ENCODE data around the gene NCOA3.

NCOA3 gene

DNA sequence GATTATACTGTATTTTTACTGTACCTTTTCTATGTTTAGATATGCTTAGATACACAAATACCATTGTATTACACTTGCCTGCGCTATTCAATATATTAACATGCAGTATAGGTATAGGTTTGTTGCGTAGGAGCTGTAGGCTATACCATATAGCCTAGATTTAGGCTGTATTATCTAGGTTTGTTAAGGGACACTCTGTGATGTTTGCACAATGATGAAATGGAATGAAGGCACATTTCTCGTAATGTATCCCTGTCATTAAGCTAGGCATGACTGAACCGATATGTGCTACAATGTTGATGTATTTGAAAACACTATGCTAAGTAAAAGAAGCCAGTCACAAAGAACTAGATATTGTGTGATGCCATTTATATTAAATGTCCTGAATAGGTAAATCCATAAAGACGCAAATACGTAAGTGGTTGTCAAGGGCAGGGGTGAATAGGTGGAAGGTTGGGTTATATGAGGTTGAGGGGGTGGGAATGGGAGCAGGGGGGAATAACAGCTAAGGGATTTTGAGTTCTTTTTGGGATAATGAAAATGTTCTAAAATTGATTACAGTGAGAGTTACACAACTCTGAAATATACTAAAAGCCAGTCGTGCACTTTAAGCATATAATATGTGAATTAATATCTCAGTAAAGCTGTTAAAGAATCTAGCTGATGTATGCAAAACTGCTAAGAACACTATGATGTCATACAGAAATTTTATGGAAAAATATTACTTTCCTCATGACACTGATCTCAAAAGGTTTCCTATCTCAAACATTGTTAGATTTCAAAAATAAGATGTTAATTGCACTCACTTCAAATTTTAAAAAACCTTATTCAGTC is 97.4 kb downstream of the NCOA3 start:
- no peak for DNase-seq (ENCODE audit: low spot score)

DNA sequence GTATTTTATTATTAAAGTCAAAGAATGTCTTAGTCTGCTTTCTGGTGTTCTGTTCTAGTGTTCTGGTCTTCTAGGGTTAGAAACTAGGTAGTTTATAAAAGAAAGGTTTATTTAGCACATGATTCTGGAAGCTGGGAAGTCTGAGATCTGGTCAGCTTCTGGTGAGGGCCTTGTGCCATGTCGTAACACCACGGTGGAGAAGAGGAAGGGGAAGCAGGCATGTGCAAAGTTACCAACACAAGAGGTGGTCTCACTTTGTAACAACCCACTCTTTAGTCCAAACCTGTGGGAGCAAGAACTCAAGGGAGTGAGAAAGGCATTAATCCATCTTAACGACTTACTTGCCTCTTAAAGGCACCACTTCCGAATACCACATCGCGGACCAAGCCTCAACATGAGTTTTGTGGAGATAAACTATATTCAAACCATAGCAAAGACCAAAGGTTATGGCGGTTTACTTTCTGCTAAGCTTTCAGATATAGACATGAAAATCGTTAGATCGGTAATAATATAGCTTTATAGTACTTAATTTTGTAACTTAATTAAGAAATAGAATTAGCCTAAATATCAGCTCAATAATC is 99.4 kb downstream of the NCOA3 start:
- DNase-seq (ENCODE audit: low spot score), result no peak

GRCh38 chr20:47603260-47603659 is 101.6 kb downstream of the NCOA3 start:
- DNase-seq (ENCODE audit: low spot score), result no peak

- DNase-seq (ENCODE audit: low spot score), result no peak
These were observed 104.2 kb downstream of the NCOA3 start for GRCh38 chr20:47605673-47606413.

GRCh38 chr20:47606414-47606982 is 104.8 kb downstream of the NCOA3 start:
- DNase-seq (ENCODE audit: low spot score), result no peak

DNA sequence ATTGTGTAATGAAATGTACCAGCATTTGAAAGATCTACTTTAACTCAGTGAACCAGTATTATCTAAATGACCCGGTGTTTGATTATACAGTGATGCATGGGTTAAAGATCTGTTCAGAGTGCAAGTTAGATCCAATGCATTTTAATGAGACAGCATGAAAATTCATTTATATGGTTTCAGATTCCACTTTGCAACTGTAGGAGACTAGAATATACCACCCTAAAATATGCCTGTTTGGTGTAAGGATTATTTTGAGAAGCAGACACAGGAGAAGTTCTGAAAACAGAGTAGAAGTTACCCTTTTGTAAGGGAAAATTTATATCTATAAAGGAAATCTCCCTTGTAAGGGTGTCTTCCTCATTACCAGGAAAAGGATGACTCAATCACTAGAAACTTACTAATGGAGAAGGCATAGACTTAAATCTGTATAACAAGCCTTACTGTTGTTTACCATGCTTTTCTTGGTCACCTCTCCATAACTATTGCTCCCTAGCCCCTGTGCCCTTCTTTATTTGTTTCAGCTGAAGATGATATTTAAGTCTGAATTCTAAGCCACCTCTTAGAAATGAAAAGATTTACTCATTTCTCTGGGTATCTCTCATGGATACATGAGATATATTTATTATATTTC is 105.4 kb downstream of the NCOA3 start:
- no peak for DNase-seq (ENCODE audit: low spot score)

DNA sequence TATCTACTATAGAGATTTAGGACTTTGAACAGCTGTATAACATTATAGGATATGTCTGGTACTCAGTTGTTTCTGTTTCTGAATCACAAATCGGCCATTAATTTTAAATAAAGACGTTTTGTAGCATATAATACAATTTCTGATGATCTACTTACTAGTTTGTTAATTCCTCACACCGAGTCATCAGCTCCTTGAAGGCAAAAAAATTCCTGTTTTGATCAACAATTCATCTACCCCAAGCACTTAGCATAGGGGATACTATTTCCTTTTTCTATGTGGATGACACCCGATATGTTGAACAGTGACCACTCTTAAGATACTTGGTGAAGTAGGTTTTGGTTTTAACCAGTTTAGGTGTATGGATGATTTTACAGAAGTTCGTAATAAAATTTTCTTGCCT is 107.3 kb downstream of the NCOA3 start:
- no peak for DNase-seq (ENCODE audit: low spot score)

- no peak for DNase-seq (ENCODE audit: low spot score)
These were observed 108.7 kb downstream of the NCOA3 start for GRCh38 chr20:47610247-47610944.

DNA sequence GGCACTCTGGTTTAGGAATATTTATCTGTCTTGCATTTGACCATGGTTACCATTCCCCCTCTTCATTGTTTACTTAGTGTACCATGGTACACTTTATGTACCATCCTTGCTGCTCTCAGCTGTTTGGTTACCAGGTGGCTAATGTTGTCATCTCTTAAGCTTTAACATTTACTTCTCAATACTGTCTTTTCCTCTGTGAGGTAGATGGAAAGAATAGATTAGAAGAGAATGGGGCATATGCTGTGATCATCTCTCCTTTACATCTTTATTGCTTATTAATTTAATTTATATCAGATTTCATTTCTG is 109.2 kb downstream of the NCOA3 start:
- no peak for DNase-seq (ENCODE audit: low spot score)

DNA sequence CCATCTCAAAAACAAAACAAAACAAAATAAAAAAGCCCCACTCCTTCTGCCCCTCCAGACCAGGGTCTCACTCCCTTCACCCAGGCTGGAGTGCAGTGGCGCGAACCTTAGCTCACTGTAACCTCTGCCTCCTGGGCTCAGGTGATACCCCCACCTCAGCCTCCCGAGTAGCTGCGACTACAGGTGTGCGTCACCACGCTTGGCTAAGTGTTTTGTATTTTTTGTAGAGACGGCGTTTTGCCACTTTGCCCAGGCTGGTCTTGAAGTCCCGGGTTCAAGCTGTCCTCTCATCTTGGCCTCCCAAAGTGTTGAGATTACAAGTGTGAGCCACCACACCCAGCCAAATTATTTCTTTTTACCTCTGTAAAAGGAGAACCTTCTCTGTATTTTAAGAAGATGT is 110.1 kb downstream of the NCOA3 start:
- DNase-seq (ENCODE audit: low spot score), result no peak

DNA sequence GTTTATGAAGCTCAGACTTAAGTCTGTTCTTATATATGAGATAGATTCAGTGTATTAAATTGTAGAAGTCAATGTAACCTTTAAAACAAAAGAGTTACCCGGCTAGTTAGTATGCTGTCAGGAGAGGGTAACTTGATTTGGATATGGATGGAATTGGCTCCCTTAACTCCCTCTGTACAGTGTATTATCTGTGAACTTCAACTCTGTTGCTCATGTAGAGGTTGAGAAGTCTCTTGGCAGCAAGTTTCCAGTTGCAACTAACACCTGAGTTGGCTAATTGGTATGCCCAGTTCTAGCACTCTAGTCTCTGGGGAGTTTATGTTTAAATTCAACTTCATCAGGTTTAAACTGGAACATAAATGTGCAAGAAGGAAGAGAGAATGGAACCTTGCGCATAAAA is 111.0 kb downstream of the NCOA3 start:
- DNase-seq (ENCODE audit: low spot score), result no peak

- no peak for DNase-seq (ENCODE audit: low spot score)
These were observed 113.1 kb downstream of the NCOA3 start for GRCh38 chr20:47614703-47615309.

- no peak for DNase-seq (ENCODE audit: low spot score)
These were observed 116.8 kb downstream of the NCOA3 start for GRCh38 chr20:47618479-47618878.

DNA sequence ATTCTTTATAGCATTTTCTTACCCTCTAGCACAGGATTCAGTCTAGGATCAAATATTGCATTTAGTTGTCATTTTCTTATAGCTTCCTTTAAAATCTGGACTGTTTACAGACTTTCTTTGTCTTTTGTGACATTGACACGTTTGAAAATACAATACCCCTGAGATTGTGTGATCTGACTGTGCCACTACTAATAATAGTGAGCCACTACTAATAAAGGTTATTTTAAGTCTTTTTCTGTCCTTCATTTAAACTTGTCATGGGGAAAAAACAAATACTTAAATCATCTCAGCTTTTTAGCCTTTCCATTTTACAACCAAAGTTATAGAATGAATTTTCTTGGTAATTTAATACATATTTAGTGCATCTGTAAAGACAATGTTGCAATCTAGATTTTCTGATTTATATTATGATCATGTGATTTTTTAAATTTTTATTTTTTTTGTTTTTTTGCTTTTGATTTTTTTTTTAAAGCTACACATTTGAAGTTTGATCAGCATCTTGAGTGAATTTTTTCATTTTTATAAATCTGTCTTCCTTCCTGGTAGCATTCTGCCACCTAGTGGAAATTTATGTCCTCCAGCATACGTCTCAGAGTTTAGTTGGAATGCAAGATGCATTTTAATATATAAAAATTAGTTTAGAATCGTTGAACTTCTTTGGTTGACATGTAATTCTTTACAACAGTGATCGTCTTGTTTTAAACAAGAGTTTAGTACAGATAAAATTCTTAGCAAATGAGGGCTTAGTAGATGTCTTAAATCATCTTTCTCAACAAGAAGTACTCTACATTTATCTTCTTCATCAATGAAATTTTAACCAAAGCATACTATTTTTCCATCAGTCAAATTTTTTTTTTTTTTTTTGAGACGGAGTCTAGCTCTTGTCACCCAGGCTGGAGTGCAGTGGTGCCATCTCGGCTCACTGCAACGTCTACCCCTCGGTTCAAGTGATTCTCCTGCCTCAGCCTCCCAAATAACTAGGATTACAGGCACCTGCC is 119.4 kb downstream of the NCOA3 start:
- DNase-seq (ENCODE audit: low spot score), result no peak

DNA sequence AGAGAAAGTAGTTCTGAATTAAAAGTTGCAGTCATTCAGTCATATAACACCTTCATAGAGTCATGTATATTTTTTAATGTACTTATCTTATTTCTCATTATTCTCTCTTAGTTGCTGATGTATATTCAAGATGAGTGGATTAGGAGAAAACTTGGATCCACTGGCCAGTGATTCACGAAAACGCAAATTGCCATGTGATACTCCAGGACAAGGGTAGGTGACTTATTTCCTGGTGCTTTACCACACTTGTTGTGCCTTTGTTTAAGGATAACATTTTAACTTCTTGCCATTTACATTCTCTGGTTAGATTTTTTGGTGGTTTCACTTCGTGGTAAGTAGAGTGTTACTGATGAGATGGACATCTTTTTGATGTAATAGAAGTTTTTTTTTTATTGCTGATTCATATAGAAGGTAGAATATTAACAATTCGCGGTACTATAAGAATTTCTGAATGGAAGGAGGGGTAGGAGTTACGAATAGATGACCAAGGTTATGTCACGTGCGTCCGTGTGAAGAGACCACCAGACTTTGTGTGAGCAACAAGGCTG is 120.5 kb downstream of the NCOA3 start:
- DNase-seq (ENCODE audit: low spot score), result no peak

GRCh38 chr20:47623206-47623605 is 121.5 kb downstream of the NCOA3 start:
- no peak for DNase-seq (ENCODE audit: low spot score)

DNA sequence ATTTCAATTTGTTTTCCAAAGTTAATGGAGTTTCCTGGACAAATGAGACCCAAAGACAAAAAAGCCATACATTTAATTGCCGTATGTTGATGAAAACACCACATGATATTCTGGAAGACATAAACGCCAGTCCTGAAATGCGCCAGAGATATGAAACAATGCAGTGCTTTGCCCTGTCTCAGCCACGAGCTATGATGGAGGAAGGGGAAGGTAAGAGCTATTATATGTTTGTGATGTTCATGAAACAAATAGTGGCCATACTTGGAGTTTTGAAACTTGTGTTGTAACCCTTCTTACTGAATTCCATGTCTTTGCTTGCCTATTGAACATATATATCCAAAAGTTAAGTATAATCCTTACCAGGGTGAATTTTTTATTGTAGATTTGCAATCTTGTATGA is 125.9 kb downstream of the NCOA3 start:
- DNase-seq (ENCODE audit: low spot score), result no peak

GRCh38 chr20:47629907-47630306 is 128.2 kb downstream of the NCOA3 start:
- no peak for DNase-seq (ENCODE audit: low spot score)

- no peak for DNase-seq (ENCODE audit: low spot score)
These were observed 129.4 kb downstream of the NCOA3 start for GRCh38 chr20:47631078-47631477.

- no peak for DNase-seq (ENCODE audit: low spot score)
These were observed 133.6 kb downstream of the NCOA3 start for GRCh38 chr20:47635256-47635655.

Measured in ecto neural progenitor cell (in vitro differentiated cells).